IMR-90 (cell line): Measurements from ENCODE around the gene TMEM41A.

Experiments used
- BHLHE40 ChIP-seq: fragments of 150-350 bp; IDR thresholded peaks from 2 replicates; pipeline ENCODE4 v1.6.1; 2016; ENCODE audit warnings: mild to moderate bottlenecking, low read depth, low read length
- ELK1 ChIP-seq: fragments of 150-350 bp; IDR thresholded peaks from 2 replicates; pipeline ENCODE4 v1.6.1; 2016; ENCODE audit warnings: low read depth, mild to moderate bottlenecking, low read length, moderate library complexity, borderline replicate concordance
- MXI1 ChIP-seq: IDR thresholded peaks from 2 replicates; pipeline ENCODE4 v1.6.1; 2012; ENCODE audit warnings: low read depth, mild to moderate bottlenecking, low read length, moderate library complexity, borderline replicate concordance
- POLR2A ChIP-seq: IDR thresholded peaks from 2 replicates; pipeline ENCODE4 v1.6.1; 2012; ENCODE audit warnings: mild to moderate bottlenecking, low read depth, low read length
- TF ChIP-seq, protein P1 (sequence below): conservative IDR thresholded peaks from 2 replicates; pipeline ENCODE4 v1.5.1; 2012; ENCODE audit warnings: mild to moderate bottlenecking, low read depth, low read length, improper control_type of control experiment

DNA sequence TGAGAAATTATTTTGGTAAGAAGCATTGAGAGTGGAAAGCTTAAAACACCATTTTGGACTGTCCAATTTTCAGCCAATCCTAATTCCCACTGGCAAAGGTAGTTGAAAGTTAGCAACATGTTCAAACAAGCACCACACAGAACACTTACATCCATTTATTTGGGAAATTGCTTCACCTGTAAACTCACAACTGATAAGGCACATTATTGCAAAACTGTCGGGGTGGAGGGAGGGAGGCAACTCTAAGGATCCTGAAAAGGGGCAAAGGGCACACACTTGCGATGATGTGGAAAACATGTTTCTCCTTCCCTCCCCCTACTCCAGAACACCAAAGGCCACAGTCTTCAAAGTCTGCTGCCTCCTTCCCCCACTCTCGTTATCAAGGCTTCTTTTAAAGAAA, 9.4 kb downstream of the TMEM41A start:
- TF ChIP-seq POLR2A (no peak), ELK1 (no peak), BHLHE40 (no peak), MXI1 (no peak)
- TF ChIP-seq, protein P1, sequence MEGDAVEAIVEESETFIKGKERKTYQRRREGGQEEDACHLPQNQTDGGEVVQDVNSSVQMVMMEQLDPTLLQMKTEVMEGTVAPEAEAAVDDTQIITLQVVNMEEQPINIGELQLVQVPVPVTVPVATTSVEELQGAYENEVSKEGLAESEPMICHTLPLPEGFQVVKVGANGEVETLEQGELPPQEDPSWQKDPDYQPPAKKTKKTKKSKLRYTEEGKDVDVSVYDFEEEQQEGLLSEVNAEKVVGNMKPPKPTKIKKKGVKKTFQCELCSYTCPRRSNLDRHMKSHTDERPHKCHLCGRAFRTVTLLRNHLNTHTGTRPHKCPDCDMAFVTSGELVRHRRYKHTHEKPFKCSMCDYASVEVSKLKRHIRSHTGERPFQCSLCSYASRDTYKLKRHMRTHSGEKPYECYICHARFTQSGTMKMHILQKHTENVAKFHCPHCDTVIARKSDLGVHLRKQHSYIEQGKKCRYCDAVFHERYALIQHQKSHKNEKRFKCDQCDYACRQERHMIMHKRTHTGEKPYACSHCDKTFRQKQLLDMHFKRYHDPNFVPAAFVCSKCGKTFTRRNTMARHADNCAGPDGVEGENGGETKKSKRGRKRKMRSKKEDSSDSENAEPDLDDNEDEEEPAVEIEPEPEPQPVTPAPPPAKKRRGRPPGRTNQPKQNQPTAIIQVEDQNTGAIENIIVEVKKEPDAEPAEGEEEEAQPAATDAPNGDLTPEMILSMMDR, result no peak
